GM10248 (cell line): ENCODE results near the gene ASB4.

Experiments
- CTCF ChIA-PET: fragments of 300-600 bp; sonication (Branson Sonifier 250); formaldehyde crosslinking; extraction: SDS; loops from one replicate; lab custom pipeline; 2021; ENCODE audit warnings: antibody characterized with exemption; lab: Yijun Ruan, JAX
- POLR2A ChIA-PET: fragments of 350-650 bp; sonication (Branson Sonifier 250); formaldehyde crosslinking; extraction: SDS; loops from one replicate; lab custom pipeline; 2020; ENCODE audit warnings: antibody characterized with exemption; lab: Yijun Ruan, JAX
- DNase-seq: peaks from one replicate; pipeline ENCODE4 v3.0.0; 2012; ENCODE audit errors: extremely low spot score
- TF ChIP-seq, protein P1 (sequence below): IDR thresholded peaks from 2 replicates; pipeline ENCODE4 v1.5.1; 2012; ENCODE audit warnings: mild to moderate bottlenecking, low read depth; ENCODE audit errors: extremely low read depth, missing control alignments, control extremely low read depth

Gene ASB4

DNA sequence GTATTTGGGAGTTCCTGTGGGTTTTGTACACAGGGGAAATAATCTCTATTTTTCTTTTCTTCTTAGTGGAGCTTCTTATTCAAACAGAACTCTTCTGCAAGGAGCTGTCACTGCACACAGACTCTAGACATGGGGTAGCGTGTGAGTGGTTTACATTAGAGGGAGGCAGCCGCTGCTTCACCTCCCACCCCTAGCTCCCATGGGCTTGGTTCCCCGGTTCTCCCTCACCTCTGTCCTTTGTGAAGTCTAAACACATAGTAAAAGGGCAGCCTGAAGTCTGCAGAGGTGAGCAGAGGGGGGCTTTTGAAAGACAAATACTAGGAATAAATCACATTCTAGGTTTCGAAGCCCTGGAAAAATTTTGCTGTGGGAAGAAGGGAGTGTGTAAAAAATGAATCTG lies 5.5 kb downstream of the ASB4 start:
- TF ChIP-seq, protein P1, sequence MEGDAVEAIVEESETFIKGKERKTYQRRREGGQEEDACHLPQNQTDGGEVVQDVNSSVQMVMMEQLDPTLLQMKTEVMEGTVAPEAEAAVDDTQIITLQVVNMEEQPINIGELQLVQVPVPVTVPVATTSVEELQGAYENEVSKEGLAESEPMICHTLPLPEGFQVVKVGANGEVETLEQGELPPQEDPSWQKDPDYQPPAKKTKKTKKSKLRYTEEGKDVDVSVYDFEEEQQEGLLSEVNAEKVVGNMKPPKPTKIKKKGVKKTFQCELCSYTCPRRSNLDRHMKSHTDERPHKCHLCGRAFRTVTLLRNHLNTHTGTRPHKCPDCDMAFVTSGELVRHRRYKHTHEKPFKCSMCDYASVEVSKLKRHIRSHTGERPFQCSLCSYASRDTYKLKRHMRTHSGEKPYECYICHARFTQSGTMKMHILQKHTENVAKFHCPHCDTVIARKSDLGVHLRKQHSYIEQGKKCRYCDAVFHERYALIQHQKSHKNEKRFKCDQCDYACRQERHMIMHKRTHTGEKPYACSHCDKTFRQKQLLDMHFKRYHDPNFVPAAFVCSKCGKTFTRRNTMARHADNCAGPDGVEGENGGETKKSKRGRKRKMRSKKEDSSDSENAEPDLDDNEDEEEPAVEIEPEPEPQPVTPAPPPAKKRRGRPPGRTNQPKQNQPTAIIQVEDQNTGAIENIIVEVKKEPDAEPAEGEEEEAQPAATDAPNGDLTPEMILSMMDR, result no peak
- ChIA-PET POLR2A (no interaction called here), CTCF (interaction anchor here (1.1 to 13.1 kb wide), 6 partner anchors 10 to 244 kb away, joined by 3 to 153 read pairs (median 4); no protein-coding TSS in a partner anchor)
- DNase-seq, result no peak

DNA sequence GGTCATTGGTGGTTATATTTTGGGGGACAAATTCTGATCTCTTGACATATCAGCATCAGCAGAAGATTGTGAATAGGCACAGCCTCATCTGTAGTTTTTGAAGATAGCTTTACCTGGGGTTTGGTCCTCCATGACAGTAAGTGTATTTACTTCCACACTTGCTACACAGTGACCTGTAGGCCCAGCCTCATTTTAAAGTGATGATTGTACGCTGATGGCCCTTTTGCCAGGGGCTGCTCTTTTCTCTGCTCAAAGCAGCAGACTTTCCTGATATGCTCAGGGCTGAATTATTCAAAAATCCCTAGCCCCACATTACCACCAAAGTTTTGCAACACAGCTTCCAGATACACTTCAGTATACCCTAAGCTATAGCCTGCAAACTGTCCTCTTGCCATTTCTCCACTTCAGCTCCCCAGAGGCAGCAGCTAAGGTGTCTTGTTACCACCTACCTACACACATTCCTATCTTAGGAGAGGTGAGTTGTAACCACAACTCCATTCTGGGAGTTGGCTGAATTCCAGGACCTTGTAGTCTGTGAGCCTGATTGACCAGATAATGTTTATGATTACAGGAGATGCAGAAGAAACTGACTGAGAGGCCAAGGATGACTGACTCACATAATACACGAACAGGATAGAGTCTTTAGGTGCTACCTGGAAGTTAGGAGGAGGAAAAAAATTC lies 6.0 kb downstream of the ASB4 start:
- DNase-seq, result no peak
- CTCF ChIA-PET, result interaction anchor here (1.3 to 13.1 kb wide), 5 partner anchors 9 to 245 kb away, joined by 3 to 153 read pairs (median 4); no protein-coding TSS in a partner anchor
- POLR2A ChIA-PET, result no interaction called here

DNA sequence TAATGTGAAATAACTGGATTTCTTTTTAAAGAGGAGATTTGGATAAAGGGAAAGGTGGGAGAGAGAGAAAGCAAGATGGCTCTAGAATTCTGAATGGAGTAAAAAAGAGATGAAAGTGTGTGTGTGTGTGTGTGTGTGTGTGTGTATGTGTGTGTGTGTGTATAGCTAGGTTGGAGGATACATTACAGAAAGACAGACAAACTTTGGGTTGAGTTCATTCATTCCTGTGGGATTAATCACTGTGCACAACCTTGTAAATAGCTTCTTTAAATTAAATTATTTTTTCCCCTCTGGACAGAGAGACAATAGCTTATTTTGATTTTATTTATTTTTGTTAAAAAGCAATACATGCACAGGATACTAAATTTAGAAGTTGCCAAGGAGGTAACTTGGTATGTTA lies 7.5 kb downstream of the ASB4 start:
- CTCF ChIA-PET, result interaction anchor here (6.1 to 13.1 kb wide), 2 partner anchors 14 to 18 kb away, joined by 35 to 153 read pairs; no protein-coding TSS in a partner anchor
- POLR2A ChIA-PET, result no interaction called here
- no peak for DNase-seq
- TF ChIP-seq, protein P1, result no peak

More for the DNA sequence above, 6.0 kb downstream of the ASB4 start:
- TF ChIP-seq, protein P1, result no peak

DNA sequence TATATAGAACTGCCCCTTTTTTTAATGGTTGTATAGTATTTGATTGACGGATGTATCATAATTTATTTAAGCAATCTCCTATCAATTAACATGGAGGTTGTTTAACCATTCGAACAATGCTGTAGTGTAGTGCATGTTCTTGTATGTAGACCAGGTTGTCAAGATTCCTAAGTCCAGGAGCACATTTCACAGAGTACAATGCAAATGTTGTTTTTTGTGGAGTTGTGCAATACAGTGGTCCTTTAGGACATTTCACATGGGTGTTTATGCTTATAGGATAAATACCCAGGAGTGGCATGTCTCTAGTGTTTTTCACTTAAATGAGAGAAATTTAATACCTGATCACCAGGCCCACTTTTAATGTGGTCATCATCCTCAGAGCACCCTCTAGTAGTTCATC lies 8.1 kb downstream of the ASB4 start:
- POLR2A ChIA-PET, result no interaction called here

DNA sequence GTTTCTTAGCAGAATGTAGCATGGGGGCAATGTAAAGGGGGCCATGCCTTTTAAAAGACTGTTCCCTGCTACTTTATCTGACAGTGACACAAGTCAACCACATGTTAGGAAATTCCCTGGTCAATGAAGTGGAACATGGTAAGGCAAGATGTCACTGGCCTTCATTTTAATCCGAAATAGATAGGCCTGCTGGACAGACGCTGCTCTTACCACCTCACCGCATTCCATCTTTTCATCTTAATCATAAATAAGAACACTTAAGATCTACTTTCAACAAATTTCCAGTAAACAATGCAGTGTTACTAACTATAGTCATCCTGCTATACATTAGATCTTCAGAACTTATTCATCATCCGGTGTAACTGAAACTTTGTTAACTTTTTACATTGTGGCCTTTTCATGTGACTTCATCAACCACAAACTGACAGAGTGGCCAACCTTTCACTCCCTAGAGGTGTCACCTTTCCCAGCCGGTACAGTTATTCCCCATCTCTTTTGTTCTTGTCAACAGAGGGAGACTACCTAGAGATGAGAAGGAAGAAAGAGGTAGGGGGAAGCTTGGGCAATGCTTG lies 15.6 kb downstream of the ASB4 start:
- TF ChIP-seq, protein P1, result no peak
- DNase-seq, result peak; percentile 25
- CTCF ChIA-PET, result interaction anchor here (1.1 to 5.7 kb wide), 4 partner anchors 11 to 190 kb away, joined by 3 to 60 read pairs (median 6); no protein-coding TSS in a partner anchor
- POLR2A ChIA-PET, result no interaction called here

More for the DNA sequence above, 8.1 kb downstream of the ASB4 start:
- no peak for DNase-seq
- TF ChIP-seq, protein P1, result no peak
- CTCF ChIA-PET, result interaction anchor here (6.1 to 13.1 kb wide), 2 partner anchors 14 to 18 kb away, joined by 35 to 153 read pairs; no protein-coding TSS in a partner anchor

GRCh38 chr7:95502403-95502802 lies 16.7 kb downstream of the ASB4 start:
- TF ChIP-seq, protein P1, result no peak
- CTCF ChIA-PET, result interaction anchor here (1.1 to 5.7 kb wide), 3 partner anchors 8 to 189 kb away, joined by 3 to 60 read pairs (median 3); no protein-coding TSS in a partner anchor
- DNase-seq, result no peak
- POLR2A ChIA-PET, result no interaction called here
